B cell (primary cell): ENCODE results near the gene ZFP92. TPM values are rescaled to one million over a fixed set of nuclear protein-coding genes. Genes with fewer than 3 reads are reported as not detected.

Experiments
- ATAC-seq: fragments of 200-7000 bp; cut with Tn5 transposase; one replicate; pipeline ENCODE4 v1.10.0; 2021; ENCODE audit warnings: low read depth, mild to moderate bottlenecking, moderate number of reproducible peaks, moderate library complexity
- CTCF ChIA-PET: fragments of 350-600 bp; sonication (Branson Sonifier 250); formaldehyde crosslinking; loops from one replicate; lab custom pipeline; 2021; ENCODE audit warnings: antibody characterized with exemption, inconsistent platforms; lab: Charles Lee
- POLR2A ChIA-PET: fragments of 350-600 bp; sonication (Branson Sonifier 250); formaldehyde crosslinking; loops from one replicate; lab custom pipeline; 2021; ENCODE audit warnings: antibody characterized with exemption; lab: Charles Lee
- DNase-seq: peaks from one replicate; pipeline ENCODE4 v3.0.0; 2013
- H2AFZ ChIP-seq: 2 replicates; pipeline ENCODE4 v1.6.1; 2012; ENCODE audit warnings: mild to moderate bottlenecking, low read depth, low read length; ENCODE audit not compliant: insufficient read depth, poor library complexity, severe bottlenecking
- H3K27ac ChIP-seq, 2 donors: 1 replicate in 1 of 2; 2 replicates in 1 of 2; pipeline ENCODE4 v1.5.1; 2012 to 2013; ENCODE audit warnings: low read length in 2 of 2, mild to moderate bottlenecking in 2 of 2, moderate library complexity in 1 of 2
- H3K27me3 ChIP-seq, 4 experiments: fragments of 200-600 bp in 1 of 4; sonication (generic) in 1 of 4; replicated peaks in 1 of 4; 1 replicate in 2 of 4; 2 replicates in 2 of 4; pipeline versions ENCODE4 v1.6.1 to v1.7.0; 2013 to 2016; ENCODE audit warnings: low read length in 3 of 4, mild to moderate bottlenecking in 2 of 4, mixed read lengths in 1 of 4, moderate library complexity in 1 of 4; ENCODE audit not compliant: insufficient read depth in 4 of 4, control insufficient read depth in 3 of 4; ENCODE audit errors: control extremely low read depth in 1 of 4
- H3K36me3 ChIP-seq, 2 experiments: replicated peaks in 1 of 2; 1 replicate in 1 of 2; 2 replicates in 1 of 2; pipeline versions ENCODE4 v1.6.1 to v1.7.1; 2013; ENCODE audit warnings: low read length in 1 of 2; ENCODE audit not compliant: insufficient read depth in 2 of 2, control insufficient read depth in 1 of 2; ENCODE audit errors: control extremely low read depth in 1 of 2, extremely low read depth in 1 of 2
- H3K4me1 ChIP-seq, 2 donors: fragments of 200-600 bp in 1 of 2; sonication (generic) in 1 of 2; 1 replicate in 1 of 2; 2 replicates in 1 of 2; pipeline versions ENCODE4 v1.5.1 to v1.6.1; 2013 to 2017; ENCODE audit warnings: low read length in 2 of 2; ENCODE audit not compliant: control insufficient read depth in 2 of 2, insufficient read depth in 2 of 2
- H3K4me2 ChIP-seq: replicated peaks from 2 replicates; pipeline ENCODE3; 2012; ENCODE audit warnings: mild to moderate bottlenecking, low read depth, low read length; ENCODE audit not compliant: poor library complexity, severe bottlenecking
- H3K4me3 ChIP-seq, 5 experiments: fragments of 200-600 bp in 1 of 5; sonication (generic) in 1 of 5; 1 replicate in 3 of 5; 2 replicates in 2 of 5; pipeline versions ENCODE4 v1.5.1 to v1.7.0; 2011 to 2016; ENCODE audit warnings: low read length in 4 of 5, mild to moderate bottlenecking in 4 of 5, low read depth in 2 of 5, control low read depth in 1 of 5, moderate library complexity in 1 of 5; ENCODE audit not compliant: insufficient read depth in 1 of 5; ENCODE audit errors: control extremely low read depth in 1 of 5, extremely low read depth in 1 of 5
- H3K79me2 ChIP-seq: fragments of 200-600 bp; sonication (generic); one replicate; pipeline ENCODE4 v1.6.0; 2016; ENCODE audit warnings: low read length; ENCODE audit not compliant: control insufficient read depth, insufficient read depth
- H3K9ac ChIP-seq: fragments of 200-600 bp; sonication (generic); 2 replicates; pipeline ENCODE4 v1.6.1; 2017; ENCODE audit warnings: mild to moderate bottlenecking, low read length, moderate library complexity
- H3K9me3 ChIP-seq, 3 donors: one replicate each; pipeline versions ENCODE4 v1.6.1 to v1.7.1; 2013; ENCODE audit warnings: low read length in 2 of 3; ENCODE audit not compliant: control insufficient read depth in 2 of 3, insufficient read depth in 1 of 3; ENCODE audit errors: control extremely low read depth in 1 of 3
- H4K20me1 ChIP-seq: 2 replicates; pipeline ENCODE4 v1.6.0; 2012; ENCODE audit warnings: mild to moderate bottlenecking, low read length; ENCODE audit not compliant: insufficient read depth, control insufficient read depth, poor library complexity, severe bottlenecking
- H3K27ac Mint-ChIP-seq: one replicate; pipeline ENCODE4 v1.8.0; 2021; ENCODE audit warnings: mixed read lengths
- H3K27me3 Mint-ChIP-seq: one replicate; pipeline ENCODE4 v1.8.0; 2021; ENCODE audit warnings: mixed read lengths
- H3K4me1 Mint-ChIP-seq: one replicate; pipeline ENCODE4 v1.8.0; 2021; ENCODE audit warnings: mixed read lengths
- H3K4me3 Mint-ChIP-seq: one replicate; pipeline ENCODE4 v1.8.0; 2021; ENCODE audit warnings: mixed read lengths
- H3K9me3 Mint-ChIP-seq: one replicate; pipeline ENCODE4 v1.8.0; 2022; ENCODE audit warnings: mixed read lengths; ENCODE audit not compliant: insufficient read depth
- CTCF ChIP-seq: fragments of 200-600 bp; IDR thresholded peaks from one replicate; pipeline ENCODE4 v1.8.0; 2022; ENCODE audit warnings: antibody characterized with exemption, mild to moderate bottlenecking
- EZH2 ChIP-seq: IDR thresholded peaks from 2 replicates; pipeline ENCODE4 v1.6.1; 2012; ENCODE audit warnings: borderline replicate concordance, low read depth, mild to moderate bottlenecking, moderate library complexity, low read length; ENCODE audit not compliant: insufficient read depth, poor library complexity, severe bottlenecking
- WGBS: methylation state at CpG from one replicate; pipeline ENCODE4 v1.1.5; 2013; ENCODE audit warnings: missing lambda C conversion rate; ENCODE audit not compliant: insufficient coverage; 5-methylcytosine and 5-hydroxymethylcytosine counted together
- intact Hi-C: fragments of 100-400 bp; cut with micrococcal nuclease; formaldehyde crosslinking; loops from one replicate; pipeline ENCODE4 v1.10.0; 2022
- polyA plus RNA-seq: library from polyadenylated mRNA; depleted of rRNA; stranded (reverse); fragments of >200 nt; gene quantifications from 2 replicates; pipeline ENCODE4 v1.2.3, GENCODE V29; 2012
- total RNA-seq, 2 donors: library from RNA; stranded (reverse); fragments of 120-200 nt in 1 of 2; gene quantifications; 1 replicate in 1 of 2; 2 replicates in 1 of 2; pipeline versions ENCODE4 v1.2.3 to v1.2.4, GENCODE V29; 2013 to 2022

Gene ZFP92
- total and polyA plus RNA-seq, 2 donors (not counting 1 experiment from before 2014, with no cell fraction given) = 0.24 to 1.6 TPM

- H3K36me3 ChIP-seq = no peaks in the 10 kb centered on the region
- POLR2A ChIA-PET = no interaction called here
- H2AFZ ChIP-seq = no peak overlapping the region
- H3K79me2 ChIP-seq = no peaks in the 10 kb centered on the region
- 96% methylated on average over 16 of the region's 18 CpGs for WGBS
- no peak overlapping the region for H3K9ac ChIP-seq
- DNase-seq (no peak), ATAC-seq (no peak)
- H3K4me2 ChIP-seq = no peak overlapping the region
- Mint-ChIP-seq H3K4me3 (no peak overlapping the region), H3K27me3 (no peaks in the 10 kb centered on the region), H3K9me3 (no peaks in the 10 kb centered on the region), H3K27ac (no peak overlapping the region), H3K4me1 (no peaks in the 10 kb centered on the region)
- no peak overlapping the region for H3K27ac ChIP-seq
- no peaks in the 10 kb centered on the region for H3K4me1 ChIP-seq
- TF ChIP-seq CTCF = no peak
- TF ChIP-seq EZH2 = no peak
- CTCF ChIA-PET = no interaction called here
- no peaks in the 10 kb centered on the region for H4K20me1 ChIP-seq
- H3K27me3 ChIP-seq = no peaks in the 10 kb centered on the region
- no peak overlapping the region for H3K4me3 ChIP-seq
- no peaks in the 10 kb centered on the region for H3K9me3 ChIP-seq
- intact Hi-C loops = no loop called here
Measured at GRCh38 chrX:153421856-153422255, 10.6 kb downstream of the ZFP92 start.

GRCh38 chrX:153423652-153424051 lies 12.4 kb downstream of the ZFP92 start:
- Mint-ChIP-seq H3K27ac (no peak overlapping the region), H3K9me3 (no peaks in the 10 kb centered on the region), H3K27me3 (no peaks in the 10 kb centered on the region), H3K4me1 (no peaks in the 10 kb centered on the region), H3K4me3 (no peak overlapping the region)
- Histone ChIP-seq H3K4me3 (no peak overlapping the region), H3K27me3 (no peaks in the 10 kb centered on the region), H3K27ac (no peak overlapping the region), H3K36me3 (no peaks in the 10 kb centered on the region), H3K4me2 (no peak overlapping the region), H3K9me3 (no peaks in the 10 kb centered on the region), H3K9ac (no peak overlapping the region), H4K20me1 (no peaks in the 10 kb centered on the region), H3K79me2 (no peaks in the 10 kb centered on the region), H3K4me1 (no peaks in the 10 kb centered on the region), H2AFZ (no peak overlapping the region)
- WGBS = 80% methylated on average over 1 of the region's 8 CpGs
- ATAC-seq (no peak), DNase-seq (no peak)
- CTCF ChIA-PET = no interaction called here
- intact Hi-C loops = no loop called here
- POLR2A ChIA-PET = no interaction called here
- no peak for TF ChIP-seq EZH2
- no peak for TF ChIP-seq CTCF
